GM12865 (cell line): ENCODE data around the gene GPS1.

ENCODE experiments used
- DNase-seq: peaks from one replicate; pipeline ENCODE4 v3.0.0; 2010; ENCODE audit warnings: low read depth
- H3K4me3 ChIP-seq: 2 replicates; pipeline ENCODE4 v1.5.1; 2011; ENCODE audit warnings: mild to moderate bottlenecking, low read depth, low read length, control low read depth
- CTCF ChIP-seq: IDR thresholded peaks from 2 replicates; pipeline ENCODE4 v1.5.1; 2011; ENCODE audit warnings: low read length, control low read depth, low read depth, inconsistent platforms; ENCODE audit not compliant: insufficient read depth; ENCODE audit errors: missing control alignments

Gene GPS1

GRCh38 chr17:82023447-82024241 lies 28.1 kb upstream of the GPS1 start:
- DNase-seq: peak; percentile 41
- no peak for TF ChIP-seq CTCF
- H3K4me3 ChIP-seq: peak overlapping the region; percentile 59

- no peak for DNase-seq
- H3K4me3 ChIP-seq: no peak overlapping the region
- no peak for TF ChIP-seq CTCF
Measured at GRCh38 chr17:82024859-82025258, 26.8 kb upstream of the GPS1 start.

- no peak overlapping the region for H3K4me3 ChIP-seq
- no peak for DNase-seq
- TF ChIP-seq CTCF: no peak
Measured at GRCh38 chr17:82025401-82026107, 26.1 kb upstream of the GPS1 start.

GRCh38 chr17:82028246-82028645 lies 23.5 kb upstream of the GPS1 start:
- H3K4me3 ChIP-seq: no peak overlapping the region
- TF ChIP-seq CTCF: no peak
- no peak for DNase-seq

- DNase-seq: no peak
- TF ChIP-seq CTCF: no peak
- no peak overlapping the region for H3K4me3 ChIP-seq
Measured at GRCh38 chr17:82028966-82029365, 22.7 kb upstream of the GPS1 start.

GRCh38 chr17:82029391-82029790 lies 22.3 kb upstream of the GPS1 start:
- DNase-seq: no peak
- H3K4me3 ChIP-seq: no peak overlapping the region
- no peak for TF ChIP-seq CTCF
